Measurements from ENCODE around the gene ITGAL. TPM values are rescaled to one million over a fixed set of nuclear protein-coding genes. Genes with fewer than 3 reads are reported as not detected.

The ITGAL gene
- total RNA-seq, 1 donor from 2014 or later: 0.23 TPM

- Histone ChIP-seq H3K4me3 (ENCODE audit: insufficient read depth, low read depth, low read length) (no peak overlapping the region), H3K27ac (ENCODE audit: low read depth, low read length) (no peak overlapping the region), H4K20me1 (ENCODE audit: insufficient read depth, low read length) (no peaks in the 10 kb centered on the region), H3K4me2 (ENCODE audit: low read length) (no peak overlapping the region), H3K9ac (ENCODE audit: low read length) (no peak overlapping the region), H2AFZ (ENCODE audit: low read depth, low read length) (no peak overlapping the region), H3K4me1 (ENCODE audit: insufficient read depth, low read length) (no peaks in the 10 kb centered on the region), H3K9me3 (ENCODE audit: insufficient read depth, low read depth, low read length) (no peaks in the 10 kb centered on the region), H3K27me3 (ENCODE audit: insufficient read depth, low read length) (peaks cover 19% of the 10 kb centered on the region), H3K79me2 (ENCODE audit: insufficient read depth, low read length) (no peaks in the 10 kb centered on the region), H3K36me3 (ENCODE audit: insufficient read depth, low read length) (no peaks in the 10 kb centered on the region)
- H3K4me1 Mint-ChIP-seq (ENCODE audit: low read depth, unreplicated experiment): no peaks in the 10 kb centered on the region
- no peaks in the 10 kb centered on the region for H3K9me3 Mint-ChIP-seq (ENCODE audit: unreplicated experiment)
- no peak overlapping the region for H3K4me3 Mint-ChIP-seq (ENCODE audit: unreplicated experiment)
- H3K36me3 Mint-ChIP-seq (ENCODE audit: low read depth, unreplicated experiment): peaks cover 3% of the 10 kb centered on the region
- peaks cover 34% of the 10 kb centered on the region for H3K27me3 Mint-ChIP-seq (ENCODE audit: low read depth, unreplicated experiment)
- H3K27ac Mint-ChIP-seq (ENCODE audit: unreplicated experiment): no peak overlapping the region
- TF ChIP-seq EZH2 (IDR thresholded peaks at IDR 0.05; ENCODE audit: insufficient read depth, low read length): no peak
- no peak for TF ChIP-seq CTCF (IDR thresholded peaks at IDR 0.05; ENCODE audit: insufficient read depth, low read depth, low read length)
- FAIRE-seq: no peak
- DNase-seq (ENCODE audit: low read depth): no peak
These were observed 6.4 kb downstream of the ITGAL start for GRCh38 chr16:30478766-30479478.

GRCh38 chr16:30481381-30481780 is 8.8 kb downstream of the ITGAL start:
- H3K79me2 ChIP-seq (ENCODE audit: insufficient read depth, low read length): no peaks in the 10 kb centered on the region
- peaks cover 8% of the 10 kb centered on the region for H3K27me3 ChIP-seq (ENCODE audit: insufficient read depth, low read length)
- no peak overlapping the region for H3K27ac ChIP-seq (ENCODE audit: low read depth, low read length)
- H3K9me3 ChIP-seq (ENCODE audit: insufficient read depth, low read depth, low read length): no peaks in the 10 kb centered on the region
- H3K4me3 Mint-ChIP-seq (ENCODE audit: unreplicated experiment): no peak overlapping the region
- no peaks in the 10 kb centered on the region for H3K36me3 Mint-ChIP-seq (ENCODE audit: low read depth, unreplicated experiment)
- H2AFZ ChIP-seq (ENCODE audit: low read depth, low read length): no peak overlapping the region
- H3K4me2 ChIP-seq (ENCODE audit: low read length): no peak overlapping the region
- H3K36me3 ChIP-seq (ENCODE audit: insufficient read depth, low read length): no peaks in the 10 kb centered on the region
- no peaks in the 10 kb centered on the region for H3K4me1 ChIP-seq (ENCODE audit: insufficient read depth, low read length)
- H3K27ac Mint-ChIP-seq (ENCODE audit: unreplicated experiment): no peak overlapping the region
- no peaks in the 10 kb centered on the region for H4K20me1 ChIP-seq (ENCODE audit: insufficient read depth, low read length)
- no peak overlapping the region for H3K4me3 ChIP-seq (ENCODE audit: insufficient read depth, low read depth, low read length)
- peaks cover 33% of the 10 kb centered on the region for H3K27me3 Mint-ChIP-seq (ENCODE audit: low read depth, unreplicated experiment)
- DNase-seq (ENCODE audit: low read depth) (no peak), FAIRE-seq (no peak)
- no peaks in the 10 kb centered on the region for H3K4me1 Mint-ChIP-seq (ENCODE audit: low read depth, unreplicated experiment)
- no peak overlapping the region for H3K9ac ChIP-seq (ENCODE audit: low read length)
- no peaks in the 10 kb centered on the region for H3K9me3 Mint-ChIP-seq (ENCODE audit: unreplicated experiment)
- TF ChIP-seq EZH2 (IDR thresholded peaks at IDR 0.05; ENCODE audit: insufficient read depth, low read length) (no peak), CTCF (IDR thresholded peaks at IDR 0.05; ENCODE audit: insufficient read depth, low read depth, low read length) (no peak)

GRCh38 chr16:30482366-30482765 is 9.8 kb downstream of the ITGAL start:
- FAIRE-seq (no peak), DNase-seq (ENCODE audit: low read depth) (no peak)
- H3K27ac ChIP-seq (ENCODE audit: low read depth, low read length): no peak overlapping the region
- no peaks in the 10 kb centered on the region for H3K4me1 ChIP-seq (ENCODE audit: insufficient read depth, low read length)
- no peaks in the 10 kb centered on the region for H3K36me3 ChIP-seq (ENCODE audit: insufficient read depth, low read length)
- H3K9me3 ChIP-seq (ENCODE audit: insufficient read depth, low read depth, low read length): no peaks in the 10 kb centered on the region
- H2AFZ ChIP-seq (ENCODE audit: low read depth, low read length): no peak overlapping the region
- no peaks in the 10 kb centered on the region for H3K9me3 Mint-ChIP-seq (ENCODE audit: unreplicated experiment)
- H3K27me3 Mint-ChIP-seq (ENCODE audit: low read depth, unreplicated experiment): peaks cover 33% of the 10 kb centered on the region
- no peak for TF ChIP-seq EZH2 (IDR thresholded peaks at IDR 0.05; ENCODE audit: insufficient read depth, low read length)
- TF ChIP-seq CTCF (IDR thresholded peaks at IDR 0.05; ENCODE audit: insufficient read depth, low read depth, low read length): peak; percentile 14
- H3K27me3 ChIP-seq (ENCODE audit: insufficient read depth, low read length): peaks cover 8% of the 10 kb centered on the region
- no peak overlapping the region for H3K27ac Mint-ChIP-seq (ENCODE audit: unreplicated experiment)
- no peak overlapping the region for H3K4me3 ChIP-seq (ENCODE audit: insufficient read depth, low read depth, low read length)
- H3K36me3 Mint-ChIP-seq (ENCODE audit: low read depth, unreplicated experiment): no peaks in the 10 kb centered on the region
- H3K4me2 ChIP-seq (ENCODE audit: low read length): no peak overlapping the region
- no peaks in the 10 kb centered on the region for H3K4me1 Mint-ChIP-seq (ENCODE audit: low read depth, unreplicated experiment)
- H3K79me2 ChIP-seq (ENCODE audit: insufficient read depth, low read length): no peaks in the 10 kb centered on the region
- no peak overlapping the region for H3K4me3 Mint-ChIP-seq (ENCODE audit: unreplicated experiment)
- H3K9ac ChIP-seq (ENCODE audit: low read length): no peak overlapping the region
- no peaks in the 10 kb centered on the region for H4K20me1 ChIP-seq (ENCODE audit: insufficient read depth, low read length)

Data from astrocyte (in vitro differentiated cells and primary cell).